PC-9 (cell line): ENCODE results near the gene SEC24C. TPM values are rescaled to one million over a fixed set of nuclear protein-coding genes. Genes with fewer than 3 reads are reported as not detected.

Experiments
- BruUV-seq: library from RNA; stranded (reverse); fragments of 400-500 nt; replicated peaks from 2 replicates; lab custom pipeline; 2021; lab: Mats Ljungman, UMichigan
- CTCF ChIA-PET: fragments of 300-600 bp; sonication (Branson Sonifier 250); formaldehyde crosslinking; loops from one replicate; lab custom pipeline; 2022; ENCODE audit warnings: antibody characterized with exemption; lab: Charles Lee
- POLR2A ChIA-PET: fragments of 300-600 bp; sonication (Branson Sonifier 250); formaldehyde crosslinking; loops from one replicate; lab custom pipeline; 2022; ENCODE audit warnings: antibody characterized with exemption; ENCODE audit not compliant: unreplicated experiment; lab: Charles Lee
- DNase-seq, 2 experiments: peaks; one replicate each; pipeline versions ENCODE4 v3.0.0 to v3.0.0-alpha.2; 2015 to 2022; ENCODE audit warnings: mixed read lengths in 1 of 2
- H2AFZ ChIP-seq: fragments of 200-600 bp; sonication (generic); 2 replicates; pipeline ENCODE4 v1.8.1; 2017; ENCODE audit warnings: antibody characterized with exemption
- H3F3A ChIP-seq: fragments of 200-600 bp; sonication (generic); 2 replicates; pipeline ENCODE4 v1.8.1; 2017; ENCODE audit warnings: antibody characterized with exemption, mild to moderate bottlenecking, low read depth; ENCODE audit not compliant: insufficient read depth
- H3K27ac ChIP-seq: fragments of 200-600 bp; sonication (generic); 2 replicates; pipeline ENCODE4 v1.6.1; 2016; ENCODE audit warnings: mixed run types
- H3K27me3 ChIP-seq: fragments of 200-600 bp; sonication (generic); 2 replicates; pipeline ENCODE4 v1.6.1; 2016; ENCODE audit warnings: low read depth, mixed run types; ENCODE audit not compliant: insufficient read depth
- H3K36me3 ChIP-seq: fragments of 200-600 bp; sonication (generic); 2 replicates; pipeline ENCODE4 v1.6.1; 2016; ENCODE audit warnings: low read depth, mixed run types
- H3K4me1 ChIP-seq: fragments of 200-600 bp; sonication (generic); replicated peaks from 2 replicates; pipeline ENCODE4 v1.6.1; 2016; ENCODE audit warnings: mixed run types; ENCODE audit not compliant: insufficient read depth
- H3K4me2 ChIP-seq: fragments of 200-600 bp; sonication (generic); 2 replicates; pipeline ENCODE4 v1.6.1; 2017; ENCODE audit warnings: mixed run types
- H3K4me3 ChIP-seq: fragments of 200-600 bp; sonication (generic); 2 replicates; pipeline ENCODE4 v1.6.1; 2016; ENCODE audit warnings: mixed run types
- H3K79me2 ChIP-seq: fragments of 200-600 bp; sonication (generic); 2 replicates; pipeline ENCODE4 v1.6.1; 2017; ENCODE audit warnings: low read depth, mixed run types
- H3K9me2 ChIP-seq: fragments of 200-600 bp; sonication (generic); 2 replicates; pipeline ENCODE4 v1.8.1; 2017; ENCODE audit warnings: mild to moderate bottlenecking; ENCODE audit not compliant: insufficient read depth
- H3K9me3 ChIP-seq: fragments of 200-600 bp; sonication (generic); 2 replicates; pipeline ENCODE4 v1.8.1; 2016; ENCODE audit warnings: low read depth; ENCODE audit not compliant: insufficient read depth
- H4K20me1 ChIP-seq: fragments of 200-600 bp; sonication (generic); 2 replicates; pipeline ENCODE4 v1.8.1; 2017; ENCODE audit not compliant: insufficient read depth
- CTCF ChIP-seq: fragments of 200-600 bp; sonication (generic); conservative IDR thresholded peaks from 2 replicates; pipeline ENCODE4 v1.6.1; 2017; ENCODE audit warnings: mixed run types, antibody characterized with exemption, mild to moderate bottlenecking, moderate library complexity
- EZH2 ChIP-seq: fragments of 200-600 bp; sonication (generic); IDR thresholded peaks from 2 replicates; pipeline ENCODE4 v1.8.0; 2017; ENCODE audit warnings: antibody characterized with exemption, low read depth
- intact Hi-C: fragments of 100-400 bp; cut with micrococcal nuclease; formaldehyde crosslinking; loops from one replicate; pipeline ENCODE4 v1.10.0; 2022; ENCODE audit not compliant: unreplicated experiment
- total RNA-seq: library from RNA; stranded (reverse); gene quantifications from 2 replicates; pipeline ENCODE4 v1.2.3, GENCODE V29; 2021

Gene SEC24C
- total RNA-seq, 1 experiment from 2014 or later = 105 TPM

- no peaks in the 10 kb centered on the region for H3K4me1 ChIP-seq
- H3K4me3 ChIP-seq = no peak overlapping the region
- no peak overlapping the region for H3K4me2 ChIP-seq
- DNase-seq = no peak
- no peaks in the 10 kb centered on the region for H3K9me2 ChIP-seq
- H3K27ac ChIP-seq = no peak overlapping the region
- BruUV-seq = no TSS peak
- no peaks in the 10 kb centered on the region for H4K20me1 ChIP-seq
- H3F3A ChIP-seq = peaks cover 12% of the 10 kb centered on the region; the same call in 1 of the 2 replicates
- ChIA-PET CTCF (interaction anchor here (0.6 kb wide), 1 partner anchor 18 kb away, joined by 3 read pairs; no protein-coding TSS in a partner anchor), POLR2A (no interaction called here)
- H2AFZ ChIP-seq = no peak overlapping the region
- TF ChIP-seq CTCF (no peak), EZH2 (no peak)
- H3K36me3 ChIP-seq = 0 out of 2 replicates have a peak, but pooled peaks cover 19% of the 10 kb centered on the region
- H3K79me2 ChIP-seq = no peaks in the 10 kb centered on the region
- intact Hi-C loops = no loop called here
- H3K27me3 ChIP-seq = no peaks in the 10 kb centered on the region
- H3K9me3 ChIP-seq = no peaks in the 10 kb centered on the region
Observed at GRCh38 chr10:73803680-73804286, 59.6 kb downstream of the SEC24C start.

GRCh38 chr10:73806176-73806950, 62.2 kb downstream of the SEC24C start:
- Histone ChIP-seq H3K4me2 (no peak overlapping the region), H4K20me1 (no peaks in the 10 kb centered on the region), H3K27me3 (no peaks in the 10 kb centered on the region), H3K79me2 (peaks cover 4% of the 10 kb centered on the region; the same call in 1 of the 2 replicates), H3F3A (peaks cover 12% of the 10 kb centered on the region; the same call in 1 of the 2 replicates), H3K9me2 (no peaks in the 10 kb centered on the region), H3K4me3 (no peak overlapping the region), H3K9me3 (no peaks in the 10 kb centered on the region), H3K27ac (no peak overlapping the region), H3K4me1 (peaks cover 5% of the 10 kb centered on the region; the same call in 1 of the 2 replicates), H3K36me3 (0 out of 2 replicates have a peak, but pooled peaks cover 19% of the 10 kb centered on the region), H2AFZ (no peak overlapping the region)
- no peak for DNase-seq
- CTCF ChIA-PET = no interaction called here
- BruUV-seq = no TSS peak
- POLR2A ChIA-PET = no interaction called here
- TF ChIP-seq EZH2 = no peak
- intact Hi-C loops = no loop called here

DNA sequence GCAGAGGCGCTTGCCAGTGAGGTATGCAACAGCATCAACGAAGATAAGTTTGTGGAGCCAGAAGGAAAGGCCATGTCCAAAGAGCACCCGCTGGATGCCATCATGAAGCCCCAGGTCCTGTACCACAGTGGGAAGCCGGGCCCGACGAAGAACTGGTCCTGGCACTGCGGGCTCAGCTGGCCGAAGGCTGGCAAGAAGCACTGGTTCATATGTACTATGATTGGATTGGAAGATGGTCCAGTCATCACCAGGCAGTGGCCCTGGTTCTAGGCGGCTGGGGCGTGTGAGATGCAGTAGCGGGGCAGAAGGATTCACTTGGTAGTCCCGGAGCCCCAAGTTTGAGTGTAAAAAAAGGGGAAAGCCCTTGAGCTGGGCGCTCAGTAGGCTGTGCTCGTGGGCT, 63.3 kb downstream of the SEC24C start:
- CTCF ChIA-PET = no interaction called here
- Histone ChIP-seq H3K9me3 (no peaks in the 10 kb centered on the region), H2AFZ (no peak overlapping the region), H3K9me2 (no peaks in the 10 kb centered on the region), H3K27me3 (no peaks in the 10 kb centered on the region), H3K27ac (no peak overlapping the region), H3K4me3 (no peak overlapping the region), H3K4me2 (no peak overlapping the region), H3F3A (peaks cover 15% of the 10 kb centered on the region; the same call in 1 of the 2 replicates), H3K4me1 (peaks cover 9% of the 10 kb centered on the region; the same call in 1 of the 2 replicates), H3K79me2 (peaks cover 4% of the 10 kb centered on the region; the same call in 1 of the 2 replicates), H4K20me1 (peaks cover 4% of the 10 kb centered on the region; the same call in 1 of the 2 replicates), H3K36me3 (0 out of 2 replicates have a peak, but pooled peaks cover 16% of the 10 kb centered on the region)
- no peak for DNase-seq
- POLR2A ChIA-PET = no interaction called here
- TF ChIP-seq EZH2 = no peak
- no peak for TF ChIP-seq CTCF
- no TSS peak for BruUV-seq
- intact Hi-C loops = no loop called here
